ENCODE measurements around the gene PRRT4.

The PRRT4 gene

DNA sequence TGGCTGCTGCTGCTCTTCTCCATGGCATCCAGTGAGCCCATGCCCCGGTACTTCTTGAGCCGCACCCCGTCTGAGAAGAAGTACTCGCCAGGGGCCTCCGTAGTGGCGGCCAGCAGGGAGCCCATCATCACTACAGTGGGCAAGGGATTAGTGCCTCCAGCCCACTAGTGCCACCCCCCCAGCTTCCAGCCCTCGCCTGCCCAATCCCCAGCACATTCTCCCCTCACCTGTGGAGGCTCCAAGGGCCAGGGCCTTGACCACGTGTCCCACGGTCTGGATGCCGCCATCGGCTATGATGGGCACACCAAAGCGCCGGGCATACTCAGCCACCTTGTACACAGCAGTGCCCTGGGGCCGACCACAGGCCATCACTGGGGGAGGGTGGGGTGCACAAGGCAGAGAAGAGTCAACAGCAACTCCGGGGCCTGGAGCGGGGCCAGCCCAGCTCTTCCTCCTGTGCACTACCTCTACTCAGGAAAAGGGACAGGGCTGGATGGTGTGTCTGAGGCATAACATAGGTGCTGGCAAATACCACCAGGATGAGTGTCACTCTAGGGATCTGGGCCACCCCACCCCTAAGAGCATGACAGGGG, 33.5 kb upstream of the PRRT4 start:
- no peak for DNase-seq

DNA sequence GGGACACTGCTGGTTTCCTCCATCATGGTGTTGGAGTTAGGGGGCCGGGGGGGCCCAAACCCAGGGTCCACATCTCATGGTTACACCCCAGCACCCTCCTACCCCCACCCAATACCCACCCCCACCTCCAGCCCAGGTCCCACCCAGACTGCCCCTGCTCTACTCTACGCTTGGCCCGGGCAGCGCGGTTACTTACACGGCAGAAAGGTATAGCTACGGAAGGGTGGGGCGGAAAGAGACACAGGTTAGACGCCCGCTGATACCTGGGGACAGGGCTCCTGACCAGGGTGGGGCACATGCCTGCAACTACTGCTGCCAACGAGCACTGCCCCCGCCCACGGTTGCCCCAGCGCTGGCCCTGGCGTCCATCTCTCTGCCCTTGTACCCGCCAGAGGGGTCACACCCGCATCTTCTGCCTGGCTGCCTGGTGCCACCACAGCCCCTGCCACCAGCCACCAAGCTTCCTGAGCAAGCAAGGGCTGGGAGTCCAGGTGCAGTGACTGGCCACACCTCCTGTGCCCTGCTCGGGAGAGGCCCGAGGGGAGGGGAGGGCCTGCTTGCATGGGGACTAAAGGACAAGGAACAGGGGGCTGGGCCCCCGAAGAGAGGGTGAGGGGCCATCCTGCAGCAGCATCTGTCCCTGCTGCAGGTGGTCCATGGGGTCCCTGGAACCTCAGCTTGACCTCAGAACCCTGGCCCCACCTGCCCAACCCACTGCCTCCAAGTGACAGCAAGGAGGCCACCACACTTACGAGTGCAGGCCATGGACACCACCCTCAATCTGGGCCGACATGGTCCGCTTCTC, 32.2 kb upstream of the PRRT4 start:
- DNase-seq: no peak

DNA sequence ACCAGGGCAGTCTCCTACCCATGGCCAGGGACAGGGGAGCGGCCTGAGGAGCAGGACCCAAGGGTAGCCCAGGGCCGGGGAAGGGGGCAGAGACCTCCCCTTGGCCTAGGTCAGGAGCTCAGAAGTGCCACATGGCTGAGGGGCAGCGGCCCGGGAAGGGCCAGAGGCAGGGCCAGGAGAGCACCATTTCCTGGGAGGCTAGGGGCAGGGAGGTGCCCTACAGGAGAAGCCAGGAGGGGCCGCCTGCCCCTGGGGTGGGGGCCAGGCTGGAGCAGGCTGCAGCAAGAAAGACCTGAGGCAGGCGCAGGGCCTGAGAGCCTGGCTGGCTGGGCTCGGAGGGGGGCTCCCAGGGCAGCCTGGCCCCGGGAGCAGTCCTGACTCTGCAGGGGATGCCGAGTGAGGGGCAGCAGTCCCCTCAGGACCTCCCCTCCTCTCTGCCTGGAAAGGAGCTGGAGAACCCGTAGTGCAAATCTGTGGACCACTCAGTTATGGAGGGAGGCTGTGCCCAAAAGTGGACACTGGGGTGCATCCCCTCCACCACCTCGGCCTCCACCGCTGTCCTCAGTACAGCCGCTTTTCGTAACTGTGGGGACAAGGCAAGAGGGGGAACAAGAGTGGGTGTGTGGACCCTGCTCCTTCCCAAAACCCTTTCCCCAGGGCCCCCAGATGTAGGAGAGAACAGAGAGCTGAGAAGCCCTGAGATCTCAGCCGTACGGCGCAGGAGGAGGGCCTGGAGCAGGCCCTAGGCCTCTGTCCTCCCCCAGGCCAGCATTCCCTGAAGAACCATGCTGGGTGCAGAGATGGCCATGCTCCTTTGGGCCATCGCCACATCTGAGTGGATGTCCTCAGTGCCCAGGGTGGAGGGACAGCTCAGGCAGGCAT, 31.2 kb upstream of the PRRT4 start:
- no peak for DNase-seq

DNA sequence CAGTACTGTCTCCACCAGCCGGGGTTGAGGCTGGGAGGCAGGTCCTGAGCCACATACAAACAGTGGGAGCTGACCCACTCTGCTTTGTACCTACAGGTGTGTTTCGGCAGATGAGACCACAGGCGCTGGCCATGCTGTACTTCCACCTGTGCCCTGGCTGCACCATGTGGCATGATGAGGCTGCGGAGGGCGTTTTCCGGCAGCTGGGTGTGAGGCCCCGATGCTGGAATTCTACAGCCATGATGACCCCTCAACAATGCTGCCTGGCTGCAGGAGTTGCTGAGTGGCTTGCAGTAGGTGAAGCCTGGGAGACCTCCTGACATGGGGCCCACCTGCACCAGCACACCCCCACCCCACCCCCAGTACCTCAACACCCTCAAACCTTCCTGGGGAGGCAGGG, 30.3 kb upstream of the PRRT4 start:
- no peak for DNase-seq

DNA sequence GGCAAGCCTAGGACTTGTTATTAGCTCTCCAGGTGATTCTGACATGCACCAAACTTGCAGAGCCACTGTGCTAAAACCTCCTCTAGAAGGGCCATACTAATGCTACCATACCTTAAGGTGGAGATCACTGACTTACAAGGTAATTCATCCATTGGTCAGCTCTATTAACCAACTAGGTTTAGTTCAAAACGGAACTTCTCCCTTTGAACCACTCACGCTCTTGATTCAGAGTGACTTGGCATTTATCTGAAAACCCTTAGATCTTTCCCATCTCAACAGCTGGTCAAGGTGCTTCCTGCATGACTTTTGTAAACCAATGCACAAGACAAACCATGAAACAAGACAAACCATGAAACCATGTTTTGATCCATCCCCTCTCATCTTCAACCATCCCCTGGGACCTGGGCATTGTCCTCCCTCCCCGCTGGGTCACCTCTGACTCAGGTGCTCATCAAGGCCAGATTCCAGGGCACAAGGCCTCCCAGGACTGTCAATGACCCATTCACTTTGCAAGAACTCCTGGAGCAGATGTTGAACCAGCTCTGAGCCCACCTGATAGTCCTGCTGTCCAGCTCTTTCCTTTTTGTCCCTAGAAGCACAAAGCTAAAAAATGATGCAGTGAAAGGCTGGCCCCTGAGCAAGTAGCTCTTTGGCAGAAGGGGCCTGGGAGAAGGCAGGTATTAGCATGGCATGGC, 29.5 kb upstream of the PRRT4 start:
- DNase-seq: no peak

DNA sequence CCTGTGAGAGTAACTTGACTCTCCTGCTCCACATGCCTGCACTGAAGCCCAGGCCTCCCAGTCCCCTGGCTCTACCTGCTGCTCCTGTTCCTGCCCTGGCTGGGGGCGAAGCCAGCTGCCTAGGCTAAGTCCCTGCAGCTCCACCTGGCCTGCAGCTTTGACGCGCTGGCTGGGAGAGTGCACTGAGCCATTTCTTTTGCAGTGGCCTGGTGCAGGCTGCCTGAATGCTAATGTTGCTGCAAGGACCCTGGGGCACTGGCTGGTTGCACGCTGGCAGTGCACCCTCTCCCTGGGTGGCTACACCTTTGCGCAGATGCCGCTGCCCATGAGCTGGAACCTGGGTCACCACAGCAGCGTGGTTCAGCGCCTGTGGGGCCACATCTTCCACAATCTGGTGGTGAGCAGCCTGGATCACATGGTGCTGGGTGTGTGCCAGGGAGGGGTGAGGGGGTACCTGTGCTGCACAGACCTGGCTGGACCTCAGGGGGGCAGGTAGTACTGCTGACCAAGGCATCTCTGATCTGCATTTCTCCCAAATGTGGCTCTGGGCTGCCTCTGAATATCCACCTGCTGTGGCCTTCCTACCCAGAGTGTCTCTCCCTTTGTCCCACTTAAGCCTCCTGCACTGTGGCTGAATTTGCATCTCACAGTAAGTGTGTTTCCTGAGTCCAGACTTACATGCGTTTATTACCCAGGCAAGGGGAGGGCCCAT, 28.3 kb upstream of the PRRT4 start:
- no peak for DNase-seq

DNA sequence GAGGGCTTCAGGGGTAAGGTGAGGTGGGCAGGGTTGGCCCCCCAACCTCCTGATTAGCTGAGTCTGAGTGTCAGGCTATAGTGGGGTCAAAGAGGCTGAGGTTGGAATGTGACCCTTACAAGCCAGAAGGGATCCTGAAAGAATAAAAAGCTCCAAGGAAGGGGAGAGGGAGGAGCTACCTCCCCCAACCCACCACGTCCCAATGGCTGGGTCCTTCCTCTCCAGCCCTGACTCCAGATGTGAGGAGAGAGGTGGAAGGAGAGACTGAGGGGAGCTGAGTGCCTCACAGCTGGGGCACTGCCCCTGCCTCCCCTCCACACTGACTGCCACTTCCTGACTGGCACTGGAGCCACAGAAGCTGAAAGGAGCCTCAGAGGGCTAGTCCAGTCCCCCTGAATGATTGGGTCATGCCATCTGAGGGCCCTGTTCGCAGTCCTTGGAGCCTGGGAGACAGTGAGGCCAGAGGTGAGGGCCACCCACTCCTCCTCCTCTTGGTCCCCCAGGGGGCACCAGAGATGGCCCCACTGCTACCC, 27.7 kb upstream of the PRRT4 start:
- DNase-seq: no peak

DNA sequence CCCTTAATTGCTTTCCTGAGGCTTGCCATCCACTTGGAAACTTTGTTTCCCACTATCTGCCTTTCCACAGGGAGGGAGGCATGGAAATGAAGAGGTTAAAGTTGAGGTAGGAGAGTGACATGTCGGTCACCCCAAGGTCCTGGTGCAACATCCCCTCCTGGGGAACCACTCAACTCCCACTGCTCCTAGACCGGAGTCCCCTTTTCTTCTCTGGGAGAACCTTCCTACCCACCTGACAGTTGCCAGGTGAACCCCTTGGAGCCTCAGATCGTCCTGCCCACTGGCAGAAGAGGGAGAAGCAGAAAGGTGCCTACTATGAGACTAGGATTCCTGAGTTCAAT, 26.6 kb upstream of the PRRT4 start:
- no peak for DNase-seq

DNA sequence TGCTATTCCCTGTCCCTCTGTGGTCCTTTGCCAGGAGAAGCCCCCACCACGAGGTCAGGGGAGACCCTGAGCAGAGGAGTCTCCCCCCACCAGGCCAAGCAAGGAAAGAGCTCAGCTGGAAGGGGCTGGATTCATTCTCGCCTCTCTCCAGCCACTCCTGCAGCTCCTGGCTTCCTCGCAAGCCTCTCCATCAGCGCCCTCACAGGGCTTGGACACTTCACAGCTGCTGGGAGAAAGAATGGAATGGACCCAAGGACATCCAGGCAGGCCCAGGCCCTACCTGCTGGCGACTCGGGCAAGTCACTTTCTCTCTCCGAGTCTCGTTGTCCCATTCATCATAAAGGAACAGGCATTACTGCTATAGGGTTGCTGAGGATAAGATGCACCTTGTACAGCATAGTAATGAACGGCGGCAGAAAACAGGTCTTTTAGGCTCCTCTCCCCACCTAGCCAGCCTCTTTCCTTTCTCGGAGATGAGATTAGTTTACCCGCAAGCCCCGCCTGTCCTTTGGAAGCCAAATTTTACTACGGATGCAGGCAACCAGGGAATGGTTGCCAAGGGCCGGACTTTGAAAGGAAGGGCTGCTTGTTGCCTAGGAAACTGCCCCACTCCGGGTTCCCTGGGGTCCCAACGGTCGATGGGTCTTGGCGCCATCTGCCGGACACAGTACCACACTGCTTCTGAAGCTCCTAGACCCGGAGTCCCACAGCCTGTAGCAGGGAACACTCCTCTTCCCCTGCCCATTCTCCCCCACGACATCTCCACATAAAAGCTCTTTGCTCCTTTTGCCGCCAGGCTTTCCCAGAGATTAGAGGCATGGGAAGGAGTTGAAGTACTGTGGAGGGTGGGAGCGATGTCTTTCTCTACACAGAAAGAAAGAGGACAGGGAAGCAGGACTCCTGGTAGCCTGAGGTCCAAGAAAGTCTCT, 26.0 kb upstream of the PRRT4 start:
- DNase-seq: peak; percentile 60 to 73

DNA sequence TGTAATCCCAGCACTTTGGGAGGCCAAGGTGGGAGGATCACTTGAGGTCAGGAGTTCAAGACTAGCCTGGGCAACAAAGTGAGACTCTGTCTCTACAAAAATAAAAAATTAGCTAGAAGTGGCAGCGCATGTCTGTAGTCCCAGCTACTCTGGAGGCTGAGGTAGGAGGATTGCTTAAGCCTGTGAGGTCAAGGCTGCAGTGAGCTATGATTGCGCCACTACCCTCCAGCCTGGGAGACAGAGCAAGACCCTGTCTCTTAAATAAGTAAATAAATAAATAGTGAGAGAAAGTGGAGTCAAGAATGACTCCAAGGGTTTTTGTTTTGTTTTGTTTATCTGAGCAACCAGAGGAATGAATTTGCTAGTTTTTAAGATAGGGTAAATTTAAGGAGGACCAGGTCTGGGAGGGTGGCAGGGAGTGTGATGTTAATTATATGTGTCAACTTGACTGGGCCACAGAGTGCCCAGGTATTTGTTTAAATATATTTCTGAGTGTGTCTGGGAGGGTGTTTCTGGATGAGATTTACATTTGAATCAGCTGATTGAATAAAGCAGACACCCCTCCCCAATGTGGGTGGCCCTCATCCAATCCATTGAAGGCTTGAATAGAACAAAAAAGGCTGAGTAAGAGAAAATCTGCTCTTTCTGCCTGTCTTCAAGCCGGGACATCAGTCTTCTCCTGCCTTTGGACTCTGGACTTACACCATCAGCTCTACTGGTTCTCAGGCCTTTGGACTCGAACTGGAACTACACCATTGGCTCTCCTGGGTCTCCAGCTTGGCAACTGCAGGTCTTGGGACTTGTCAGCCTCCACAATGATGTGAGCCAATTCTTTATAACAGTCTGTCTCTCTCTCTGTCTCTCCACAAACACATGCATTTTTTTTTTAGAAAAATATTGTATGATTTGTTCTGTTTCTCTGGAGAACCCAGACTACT, 24.8 kb upstream of the PRRT4 start:
- DNase-seq: no peak

DNA sequence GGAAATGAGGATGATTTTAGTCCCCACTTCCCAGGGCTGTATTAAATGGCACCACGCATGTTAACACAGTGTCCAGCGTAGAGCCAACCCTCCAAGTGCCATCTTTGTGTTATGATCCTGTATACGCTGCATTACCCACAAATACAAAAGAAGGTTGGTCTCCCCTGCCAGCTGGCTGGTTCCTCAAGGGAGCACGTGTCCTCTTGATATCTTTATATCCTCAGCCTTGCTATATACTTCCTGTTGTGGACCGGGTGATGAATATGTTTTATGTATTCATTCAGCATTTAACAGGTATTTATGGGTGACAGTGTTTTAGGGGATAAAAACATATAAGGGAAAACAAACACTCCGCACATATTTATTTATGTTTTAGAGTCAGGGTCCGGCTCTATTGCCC, 23.2 kb upstream of the PRRT4 start:
- DNase-seq: no peak

DNA sequence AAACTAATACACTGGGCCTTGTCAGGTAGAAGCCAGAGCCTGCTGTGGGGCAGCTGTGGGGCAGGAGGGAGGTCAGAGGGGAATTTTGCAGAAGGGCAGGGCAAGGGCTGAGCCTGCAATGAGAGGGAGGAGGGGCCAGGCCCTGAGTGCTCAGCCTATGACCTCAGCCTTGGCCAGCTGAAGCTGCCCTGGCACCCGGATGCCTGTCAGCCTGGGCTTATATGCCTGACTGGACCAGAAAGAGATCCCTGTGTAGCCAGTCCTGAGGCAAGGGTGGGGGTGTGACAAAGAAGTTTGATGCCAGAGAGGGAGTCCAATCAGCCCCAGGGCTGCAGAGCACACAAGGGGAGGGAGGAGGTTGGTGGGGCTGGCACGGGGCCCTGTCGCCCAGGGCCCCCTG, 22.3 kb upstream of the PRRT4 start:
- DNase-seq: no peak

DNA sequence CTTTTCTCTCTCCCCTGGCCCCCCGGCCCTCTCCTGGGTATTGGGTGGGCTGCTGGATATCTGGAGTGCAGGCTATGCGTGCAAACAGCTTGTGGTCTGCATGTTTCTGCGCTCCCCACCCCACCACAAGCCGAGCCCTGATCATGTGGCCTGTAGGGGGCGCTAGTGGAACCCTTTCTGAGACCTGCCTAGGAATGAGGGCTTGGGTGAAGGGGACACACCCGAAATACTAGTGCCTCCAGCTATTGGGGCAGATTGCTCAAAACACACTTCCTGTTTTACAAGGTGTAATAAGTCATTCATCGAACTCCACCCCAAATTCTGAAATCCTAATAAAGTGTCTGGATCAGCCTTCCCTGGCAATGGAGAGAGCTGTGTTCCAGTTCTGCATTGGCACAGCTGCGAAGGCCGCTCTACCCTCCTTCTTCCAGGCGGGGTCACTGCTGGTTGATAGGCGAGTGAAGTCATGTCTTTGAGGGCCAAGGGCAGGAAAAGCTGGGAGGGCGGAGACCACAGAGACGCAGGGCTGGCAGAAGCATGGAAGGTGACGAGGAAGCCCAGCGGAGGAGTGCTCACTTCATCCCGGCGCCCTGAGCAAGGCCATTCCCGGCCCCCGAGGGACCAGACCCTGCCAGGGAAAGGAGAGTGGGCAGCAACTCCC, 19.8 kb upstream of the PRRT4 start:
- DNase-seq: peak; percentile 21 to 53

DNA sequence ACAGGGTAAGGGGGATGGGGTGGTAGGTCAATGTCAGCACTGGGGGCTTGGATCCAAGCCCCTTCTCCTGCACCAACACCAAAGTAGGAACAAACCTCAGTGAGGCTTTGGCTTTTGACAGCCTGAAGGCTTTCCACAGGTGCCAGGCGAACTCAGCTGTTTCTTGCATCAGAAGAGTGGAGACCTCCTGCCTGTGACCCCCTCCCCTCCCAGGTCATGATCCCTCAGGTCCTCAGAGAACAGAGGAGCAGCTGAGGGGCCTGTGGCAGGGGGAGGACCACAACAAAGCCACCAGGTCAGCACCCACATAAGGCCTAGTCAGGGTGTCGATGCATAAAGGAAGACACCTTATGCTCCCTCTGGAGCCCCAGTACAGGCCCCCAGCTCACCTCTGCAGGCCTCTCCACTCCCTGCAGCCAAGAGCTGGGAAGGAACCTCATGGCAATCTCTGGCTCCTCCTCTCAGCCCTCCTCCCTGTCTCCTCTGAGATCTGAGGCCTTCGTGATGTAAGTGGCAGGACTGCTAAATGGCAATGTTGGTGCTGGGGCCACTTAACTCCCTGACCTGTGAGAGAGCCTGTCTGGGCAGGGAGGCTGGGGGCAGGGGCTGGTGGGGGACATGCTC, 19.1 kb upstream of the PRRT4 start:
- no peak for DNase-seq

DNA sequence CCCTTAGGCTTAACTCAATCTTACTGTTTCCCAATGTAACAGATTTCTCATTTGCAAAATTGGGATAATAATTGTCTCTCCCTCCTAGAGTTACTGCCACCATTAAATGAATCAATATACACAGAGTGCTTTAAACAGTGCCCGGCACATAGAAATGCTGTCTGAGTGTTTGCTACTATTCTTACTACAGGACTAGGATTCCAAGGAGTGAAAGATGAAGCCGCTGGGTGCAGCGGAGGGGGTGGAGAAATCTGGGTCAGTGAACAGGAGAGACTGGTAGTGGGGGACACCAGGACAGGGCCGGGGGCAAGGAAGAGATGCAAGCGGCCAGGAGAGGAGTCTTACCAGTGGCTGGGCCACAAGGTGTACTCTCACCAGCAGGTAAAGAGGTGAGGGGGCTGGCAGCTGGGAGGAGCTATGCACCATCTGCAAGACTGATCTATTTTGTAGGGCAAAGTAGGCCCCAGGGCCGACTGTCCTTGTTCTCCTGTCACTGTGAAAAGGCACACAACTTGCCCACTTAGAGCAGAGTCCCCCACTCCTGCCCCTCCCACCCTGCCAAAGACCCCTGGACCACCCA, 18.5 kb upstream of the PRRT4 start:
- no peak for DNase-seq

DNA sequence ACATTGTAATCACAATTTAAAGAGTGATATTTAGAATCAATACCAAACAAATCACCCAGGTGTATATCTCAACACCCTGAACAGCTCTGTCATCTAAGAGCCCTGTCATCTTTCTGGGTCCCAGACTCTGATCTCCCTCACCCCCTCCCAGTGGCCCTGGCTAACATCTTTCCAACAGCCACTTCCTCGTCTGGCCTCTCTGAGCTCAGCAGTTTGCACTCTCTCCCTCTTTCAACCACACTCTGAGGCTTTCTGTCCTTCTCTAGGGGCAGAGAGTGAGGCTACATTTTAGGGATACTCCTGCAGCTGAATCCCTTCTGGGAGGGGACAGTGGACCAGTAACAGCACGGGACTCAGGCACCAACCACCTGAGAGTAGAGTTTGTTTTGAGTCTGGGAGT, 17.1 kb upstream of the PRRT4 start:
- DNase-seq: peak; percentile 30 to 42

DNA sequence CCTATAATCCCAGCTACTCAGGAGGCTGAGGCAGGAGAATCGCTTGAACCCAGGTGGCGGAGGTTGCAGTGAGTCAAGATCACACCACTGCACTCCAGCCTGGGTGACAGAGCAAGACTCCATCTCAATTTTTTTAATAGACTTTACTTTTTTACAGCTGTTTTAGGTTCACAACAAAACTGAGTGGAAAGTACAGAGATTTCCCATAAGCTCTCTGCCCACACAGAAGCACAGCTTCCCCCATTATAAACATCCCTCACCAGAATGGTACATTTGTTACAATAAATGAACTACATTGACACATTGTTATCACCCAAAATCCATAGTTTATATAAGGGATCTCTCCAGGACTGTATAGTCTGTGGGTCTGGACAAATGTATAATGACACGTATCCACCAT, 14.6 kb upstream of the PRRT4 start:
- DNase-seq: no peak

DNA sequence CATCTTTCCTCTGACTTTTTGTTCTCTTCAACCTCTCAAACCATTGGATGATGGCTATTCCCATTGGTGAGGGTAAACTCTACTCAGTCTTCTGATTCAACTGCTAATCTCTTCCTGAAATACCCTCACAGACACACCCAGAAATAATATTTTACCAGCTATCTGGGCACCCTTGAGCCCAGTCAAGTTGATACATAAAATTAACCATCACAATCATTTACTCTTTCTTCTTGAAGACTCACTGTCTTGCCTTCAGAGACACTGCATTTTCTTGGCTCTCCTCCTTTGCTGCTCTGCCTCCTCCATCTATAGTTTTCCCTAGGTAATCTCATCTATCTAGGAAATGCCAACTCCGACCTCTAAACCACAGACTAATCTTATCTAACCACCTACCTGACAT, 12.6 kb upstream of the PRRT4 start:
- DNase-seq: no peak

DNA sequence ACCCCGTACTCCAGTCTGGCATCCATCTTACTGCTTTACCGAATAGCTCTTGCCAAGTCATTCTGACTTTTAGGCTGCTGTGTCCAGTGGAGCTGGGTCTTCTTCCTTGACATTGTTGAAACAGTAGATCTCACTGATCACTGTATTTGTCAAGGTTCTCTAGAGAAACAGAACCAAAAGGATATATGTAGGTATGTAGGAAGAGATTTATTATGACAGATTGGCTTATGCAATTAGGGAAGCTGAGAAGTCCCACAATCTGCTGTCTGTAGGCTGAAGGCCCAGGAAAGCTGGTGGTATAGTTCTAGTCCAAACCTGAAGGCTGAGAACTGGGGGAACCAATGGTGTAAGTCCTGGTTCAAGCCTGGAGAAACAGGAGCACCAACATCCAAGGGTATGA, 12.1 kb upstream of the PRRT4 start:
- DNase-seq: no peak
